Common myeloid progenitor, CD34-positive (primary cell): Measurements from ENCODE around the gene NISCH.

Experiments
- CTCF ChIA-PET: fragments of 350-600 bp; sonication (Branson Sonifier 250); formaldehyde crosslinking; loops from one replicate; lab custom pipeline; 2021; ENCODE audit warnings: antibody characterized with exemption; lab: Charles Lee
- POLR2A ChIA-PET: fragments of 350-600 bp; sonication (Branson Sonifier 250); formaldehyde crosslinking; loops from one replicate; lab custom pipeline; 2021; ENCODE audit warnings: antibody characterized with exemption; lab: Charles Lee
- DNase-seq, 3 donors: peaks; one replicate each; pipeline versions ENCODE4 v3.0.0 to v3.0.0-alpha.2; 2013
- H3K27ac ChIP-seq, 2 experiments: 1 replicate in 1 of 2; 2 replicates in 1 of 2; pipeline ENCODE4 v1.7.0; 2013; ENCODE audit warnings: inconsistent platforms in 2 of 2, low read length in 2 of 2, mild to moderate bottlenecking in 2 of 2, low read depth in 1 of 2, moderate library complexity in 1 of 2; ENCODE audit not compliant: severe bottlenecking in 2 of 2, insufficient read depth in 1 of 2, poor library complexity in 1 of 2
- H3K27me3 ChIP-seq, 5 experiments: replicated peaks in 2 of 5; 1 replicate in 3 of 5; 2 replicates in 2 of 5; pipeline versions ENCODE4 v1.6.1 to v1.7.0; 2013; ENCODE audit warnings: low read length in 4 of 5, mild to moderate bottlenecking in 2 of 5, moderate library complexity in 2 of 5, inconsistent platforms in 1 of 5; ENCODE audit not compliant: insufficient read depth in 5 of 5, control insufficient read depth in 4 of 5
- H3K36me3 ChIP-seq, 4 experiments: 1 replicate in 2 of 4; 2 replicates in 2 of 4; pipeline versions ENCODE4 v1.6.1 to v1.7.0; 2013; ENCODE audit warnings: low read length in 3 of 4, control low read depth in 1 of 4, mild to moderate bottlenecking in 1 of 4; ENCODE audit not compliant: control insufficient read depth in 4 of 4, insufficient read depth in 4 of 4
- H3K4me1 ChIP-seq, 4 experiments: 1 replicate in 3 of 4; 2 replicates in 1 of 4; pipeline versions ENCODE4 v1.6.1 to v1.7.1; 2013; ENCODE audit warnings: low read length in 3 of 4, mild to moderate bottlenecking in 3 of 4, control low read depth in 1 of 4, inconsistent platforms in 1 of 4, moderate library complexity in 1 of 4; ENCODE audit not compliant: control insufficient read depth in 4 of 4, insufficient read depth in 4 of 4; ENCODE audit errors: control extremely low read depth in 1 of 4
- H3K4me3 ChIP-seq, 7 experiments: 1 replicate in 4 of 7; 2 replicates in 3 of 7; pipeline versions ENCODE4 v1.5.1 to v1.7.0; 2013; ENCODE audit warnings: mild to moderate bottlenecking in 7 of 7, low read length in 6 of 7, moderate library complexity in 6 of 7, inconsistent platforms in 2 of 7, low read depth in 2 of 7, control low read depth in 1 of 7; ENCODE audit not compliant: insufficient read depth in 4 of 7, control insufficient read depth in 1 of 7; ENCODE audit errors: extremely low read depth in 1 of 7
- H3K9me3 ChIP-seq, 5 experiments: 1 replicate in 4 of 5; 2 replicates in 1 of 5; pipeline versions ENCODE4 v1.6.1 to v1.7.1; 2013; ENCODE audit warnings: low read length in 4 of 5, mild to moderate bottlenecking in 2 of 5, inconsistent platforms in 1 of 5, low read depth in 1 of 5, moderate library complexity in 1 of 5; ENCODE audit not compliant: control insufficient read depth in 4 of 5, insufficient read depth in 2 of 5; ENCODE audit errors: control extremely low read depth in 1 of 5
- WGBS: methylation state at CpG from one replicate; pipeline ENCODE4 v1.1.5; 2013; ENCODE audit not compliant: insufficient coverage; 5-methylcytosine and 5-hydroxymethylcytosine counted together

Gene NISCH

DNA sequence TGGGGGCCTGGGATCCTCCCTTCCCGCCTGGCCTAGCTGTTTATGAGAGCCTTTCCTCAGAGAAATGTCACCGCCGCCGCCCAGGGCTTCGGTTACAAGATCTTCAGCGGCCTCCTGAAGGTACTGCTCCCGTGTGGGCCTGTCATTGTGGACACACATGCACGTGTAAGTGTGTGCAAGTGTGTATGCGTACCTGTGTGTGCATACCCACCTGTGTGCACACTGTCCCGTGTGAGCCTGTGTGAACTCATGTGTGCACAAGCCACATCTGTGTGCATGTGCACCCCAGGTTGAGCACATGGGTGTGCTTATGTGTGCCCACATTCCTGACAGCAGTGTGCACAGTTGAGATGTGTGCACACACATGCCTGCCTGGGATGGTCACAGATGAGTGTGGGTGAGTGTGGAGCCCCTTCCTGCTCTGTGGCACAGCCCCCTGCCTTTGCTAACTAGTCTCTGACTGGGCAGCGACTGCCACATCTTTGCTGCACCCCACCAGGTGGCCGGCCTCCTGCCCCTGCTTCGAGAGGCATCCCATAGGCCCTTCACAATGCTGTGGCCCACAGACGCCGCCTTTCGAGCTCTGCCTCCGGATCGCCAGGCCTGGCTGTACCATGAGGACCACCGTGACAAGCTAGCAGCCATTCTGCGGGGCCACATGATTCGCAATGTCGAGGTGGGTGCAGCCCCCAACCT lies 64.2 kb downstream of the NISCH start:
- no peak overlapping the region for H3K4me3 ChIP-seq
- no peaks in the 10 kb centered on the region for H3K4me1 ChIP-seq
- no peak for DNase-seq
- H3K36me3 ChIP-seq: peaks cover 4 to 97% (median 11%) of the 10 kb centered on the region in 4 experiments
- H3K27me3 ChIP-seq: no peaks in the 10 kb centered on the region
- no peak overlapping the region for H3K27ac ChIP-seq
- no peaks in the 10 kb centered on the region for H3K9me3 ChIP-seq
- POLR2A ChIA-PET: interaction anchor here (0.6 kb wide), 1 partner anchor 999 kb away, joined by 3 read pairs; no protein-coding TSS in a partner anchor
- CTCF ChIA-PET: interaction anchor here (1.5 kb wide), 1 partner anchor 20 kb away, joined by 4 read pairs; no protein-coding TSS in a partner anchor
- WGBS: 97% methylated on average over 22 of the region's 22 CpGs

GRCh38 chr3:52520141-52520667 lies 64.8 kb downstream of the NISCH start:
- Histone ChIP-seq H3K4me3 (no peak overlapping the region), H3K27ac (no peak overlapping the region), H3K9me3 (no peaks in the 10 kb centered on the region), H3K27me3 (no peaks in the 10 kb centered on the region), H3K4me1 (no peaks in the 10 kb centered on the region), H3K36me3 (peaks cover 5 to 96% (median 13%) of the 10 kb centered on the region in 4 experiments)
- WGBS: 97% methylated on average over 9 of the region's 14 CpGs
- CTCF ChIA-PET: no interaction called here
- DNase-seq: no peak
- POLR2A ChIA-PET: no interaction called here

DNA sequence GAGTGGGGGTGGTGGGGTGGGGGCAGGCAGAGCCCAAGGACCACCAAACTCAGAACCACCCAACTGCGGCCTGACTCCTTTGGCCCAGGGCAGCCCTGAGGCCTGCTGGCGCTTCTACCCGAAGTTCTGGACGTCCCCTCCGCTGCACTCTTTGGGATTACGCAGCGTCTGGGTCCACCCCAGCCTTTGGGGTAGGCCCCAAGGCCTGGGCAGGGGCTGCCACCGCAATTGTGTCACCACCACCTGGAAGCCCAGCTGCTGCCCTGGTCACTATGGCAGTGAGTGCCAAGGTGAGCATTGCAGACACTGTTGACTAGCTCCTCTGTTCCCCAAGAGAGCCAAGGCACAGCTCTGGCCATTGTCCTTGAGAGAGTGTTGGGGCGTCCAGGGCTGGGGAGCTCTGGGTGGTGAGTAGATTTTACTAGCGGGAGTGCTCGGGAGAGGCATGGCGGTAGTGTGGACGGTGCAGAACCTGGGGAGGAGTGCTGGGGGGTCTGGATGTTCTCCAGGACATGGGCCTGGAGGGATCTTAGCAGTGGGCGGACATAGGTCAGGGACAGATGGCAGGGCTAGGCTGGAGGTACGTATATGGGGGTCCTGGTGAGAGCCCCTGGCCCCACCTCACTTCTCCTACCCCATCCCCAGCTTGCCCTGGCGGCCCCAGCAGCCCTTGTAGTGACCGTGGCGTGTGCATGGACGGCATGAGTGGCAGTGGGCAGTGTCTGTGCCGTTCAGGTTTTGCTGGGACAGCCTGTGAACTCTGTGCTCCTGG lies 65.5 kb downstream of the NISCH start:
- DNase-seq: no peak
- Histone ChIP-seq H3K27me3 (no peaks in the 10 kb centered on the region), H3K9me3 (no peaks in the 10 kb centered on the region), H3K27ac (no peak overlapping the region), H3K4me1 (no peaks in the 10 kb centered on the region), H3K4me3 (no peak overlapping the region), H3K36me3 (peaks cover 8 to 96% (median 16%) of the 10 kb centered on the region in 4 experiments)
- ChIA-PET POLR2A (no interaction called here), CTCF (interaction anchor here (1.0 kb wide), 1 partner anchor 49 kb away, joined by 3 read pairs; no protein-coding TSS in a partner anchor)
- WGBS: 95% methylated on average over 18 of the region's 20 CpGs

DNA sequence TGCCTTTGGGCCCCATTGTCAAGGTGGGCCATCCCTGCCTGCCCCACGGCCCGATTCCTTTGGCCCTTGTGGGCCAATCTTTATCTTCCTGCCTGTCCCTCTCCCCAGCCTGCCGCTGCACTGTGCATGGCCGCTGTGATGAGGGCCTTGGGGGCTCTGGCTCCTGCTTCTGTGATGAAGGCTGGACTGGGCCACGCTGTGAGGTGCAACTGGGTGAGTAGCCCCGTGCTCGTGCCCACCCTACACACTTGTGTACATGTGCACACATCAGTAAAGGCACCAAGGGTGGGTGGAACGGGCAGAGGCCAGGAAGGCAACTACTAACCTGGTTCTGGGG lies 66.1 kb downstream of the NISCH start:
- ChIA-PET CTCF (interaction anchor here (1.0 kb wide), 1 partner anchor 49 kb away, joined by 3 read pairs; no protein-coding TSS in a partner anchor), POLR2A (no interaction called here)
- H3K4me1 ChIP-seq: no peaks in the 10 kb centered on the region
- no peak for DNase-seq
- peaks cover 8 to 95% (median 18%) of the 10 kb centered on the region in 4 experiments for H3K36me3 ChIP-seq
- H3K27ac ChIP-seq: no peak overlapping the region
- H3K9me3 ChIP-seq: no peaks in the 10 kb centered on the region
- H3K4me3 ChIP-seq: no peak overlapping the region
- 98% methylated on average over 7 of the region's 8 CpGs for WGBS
- H3K27me3 ChIP-seq: no peaks in the 10 kb centered on the region

- 98% methylated on average over 33 of the region's 33 CpGs for WGBS
- Histone ChIP-seq H3K36me3 (peaks cover 8 to 94% (median 20%) of the 10 kb centered on the region in 4 experiments), H3K4me1 (no peaks in the 10 kb centered on the region), H3K27ac (no peak overlapping the region), H3K27me3 (no peaks in the 10 kb centered on the region), H3K4me3 (no peak overlapping the region), H3K9me3 (no peaks in the 10 kb centered on the region)
- ChIA-PET POLR2A (no interaction called here), CTCF (interaction anchor here (0.8 to 1.0 kb wide), 2 partner anchors 20 to 50 kb away, joined by 3 read pairs; no protein-coding TSS in a partner anchor)
- DNase-seq: no peak
Measured at GRCh38 chr3:52521881-52522650, 66.7 kb downstream of the NISCH start.

DNA sequence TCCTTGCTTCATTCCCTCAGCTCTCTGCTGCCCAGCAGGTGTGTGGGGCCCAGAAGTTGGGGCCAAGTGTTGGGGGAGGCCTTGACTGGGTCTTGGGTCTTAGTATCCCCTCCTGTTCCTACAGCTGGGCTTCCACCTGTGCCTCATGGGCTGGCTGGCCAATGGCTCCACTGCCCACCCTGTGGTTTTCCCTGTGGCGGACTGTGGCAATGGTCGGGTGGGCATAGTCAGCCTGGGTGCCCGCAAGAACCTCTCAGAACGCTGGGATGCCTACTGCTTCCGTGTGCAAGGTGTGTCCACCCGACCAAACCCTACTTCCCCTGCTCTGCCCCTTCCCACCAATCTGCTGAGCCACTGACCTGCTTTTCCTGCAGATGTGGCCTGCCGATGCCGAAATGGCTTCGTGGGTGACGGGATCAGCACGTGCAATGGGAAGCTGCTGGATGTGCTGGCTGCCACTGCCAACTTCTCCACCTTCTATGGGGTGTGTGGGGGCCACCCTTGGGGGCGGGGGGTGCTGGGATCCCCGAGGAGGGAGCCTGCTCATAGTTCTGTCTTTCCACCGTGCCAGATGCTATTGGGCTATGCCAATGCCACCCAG lies 67.3 kb downstream of the NISCH start:
- Histone ChIP-seq H3K9me3 (no peaks in the 10 kb centered on the region), H3K36me3 (peaks cover 10 to 94% (median 25%) of the 10 kb centered on the region in 4 experiments), H3K4me3 (no peak overlapping the region), H3K4me1 (no peaks in the 10 kb centered on the region), H3K27me3 (no peaks in the 10 kb centered on the region), H3K27ac (no peak overlapping the region)
- POLR2A ChIA-PET: no interaction called here
- CTCF ChIA-PET: interaction anchor here (0.8 to 1.0 kb wide), 2 partner anchors 20 to 138 kb away, joined by 3 read pairs; no protein-coding TSS in a partner anchor
- 98% methylated on average over 9 of the region's 14 CpGs for WGBS
- no peak for DNase-seq
